BJ (cell line): ENCODE data around the gene PET100. TPM values are rescaled to one million over a fixed set of nuclear protein-coding genes. Genes with fewer than 3 reads are reported as not detected.

Experiments used
- CTCF ChIA-PET: fragments of 350-600 bp; formaldehyde crosslinking; extraction: SDS; loops from one replicate; lab custom pipeline; 2021; ENCODE audit warnings: antibody characterized with exemption, inconsistent platforms; lab: Yijun Ruan, JAX
- POLR2A ChIA-PET: fragments of 300-600 bp; sonication (Branson Sonifier 250); formaldehyde crosslinking; extraction: SDS; loops from one replicate; lab custom pipeline; 2021; ENCODE audit warnings: antibody characterized with exemption; lab: Charles Lee
- DNase-seq: peaks from one replicate; pipeline ENCODE4 v3.0.0-alpha.2; 2011; ENCODE audit warnings: low read depth
- H3K27me3 ChIP-seq: 2 replicates; pipeline ENCODE4 v1.6.0; 2011; ENCODE audit warnings: low read length; ENCODE audit not compliant: control insufficient read depth, insufficient read depth
- H3K36me3 ChIP-seq: 2 replicates; pipeline ENCODE4 v1.5.1; 2011; ENCODE audit warnings: low read length; ENCODE audit not compliant: control insufficient read depth, insufficient read depth
- H3K4me3 ChIP-seq: 2 replicates; pipeline ENCODE4 v1.5.1; 2011; ENCODE audit warnings: low read depth, mild to moderate bottlenecking, control low read depth, low read length
- CTCF ChIP-seq: IDR thresholded peaks from 2 replicates; pipeline ENCODE4 v1.5.1; 2011; ENCODE audit warnings: low read depth, mild to moderate bottlenecking, control low read depth, inconsistent platforms, low read length, moderate library complexity; ENCODE audit not compliant: insufficient read depth
- polyA plus RNA-seq: library from polyadenylated mRNA; depleted of rRNA; stranded (reverse); fragments of >200 nt; gene quantifications from 2 replicates; pipeline ENCODE4 v1.2.3, GENCODE V29; 2011; rRNA removed
- small RNA-seq: library from RNA; depleted of rRNA; stranded (forward); fragments of <200 nt; gene quantifications from one replicate; pipeline ENCODE3, GENCODE V24; 2012; ENCODE audit warnings: low replicate concordance, low read depth; ENCODE audit not compliant: insufficient read length

The PET100 gene
- polyA plus RNA-seq, 1 experiment: 8.9 TPM

- TF ChIP-seq CTCF: no peak
- ChIA-PET CTCF (interaction anchor here (1.8 kb wide), 1 partner anchor 27 kb away, joined by 7 read pairs; no protein-coding TSS in a partner anchor), POLR2A (no interaction called here)
- Histone ChIP-seq H3K27me3 (no peaks in the 10 kb centered on the region; the same call in 1 of the 2 replicates), H3K4me3 (no peak overlapping the region), H3K36me3 (peaks cover 8% of the 10 kb centered on the region)
- no peak for DNase-seq
Observed at GRCh38 chr19:7678971-7679751, 49.6 kb downstream of the PET100 start.

DNA sequence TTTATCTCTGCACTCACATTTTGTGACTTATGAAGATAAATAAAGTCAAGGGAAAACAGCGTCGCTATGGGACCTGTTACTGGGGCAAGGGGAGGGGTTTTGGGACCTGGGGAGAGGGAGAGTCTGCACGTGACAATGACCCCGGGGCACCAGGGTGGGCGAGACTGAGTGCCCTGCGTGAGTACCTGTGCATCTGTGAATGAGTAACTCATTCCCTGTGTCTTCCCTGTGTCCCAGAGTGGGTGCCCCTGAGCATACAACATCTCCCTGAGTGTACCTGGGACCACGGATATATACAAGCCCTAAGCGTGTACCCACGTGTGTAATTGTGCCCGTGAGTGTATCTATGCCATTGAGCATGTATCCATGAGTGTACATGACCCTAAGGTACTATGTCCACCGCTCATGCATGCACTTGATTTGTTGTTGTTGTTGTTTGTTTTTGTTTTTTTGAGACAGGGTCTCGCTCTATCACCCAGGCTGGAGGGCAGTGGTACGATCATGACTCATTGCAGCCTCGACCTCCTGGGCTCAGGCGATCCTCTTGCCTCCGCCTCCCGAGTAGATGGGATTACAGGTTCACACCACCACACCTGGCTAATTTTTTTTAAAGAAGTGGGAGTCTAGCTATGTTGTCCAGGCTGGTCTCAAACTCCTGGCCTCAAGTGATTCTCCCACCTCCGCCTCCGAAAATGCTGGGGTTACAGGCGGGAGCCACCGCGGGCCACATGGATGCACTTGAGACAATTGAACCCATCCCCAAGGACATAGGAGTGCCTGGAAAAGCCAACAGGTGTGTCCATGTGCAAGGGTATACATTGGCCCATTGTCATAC, 50.4 kb downstream of the PET100 start:
- H3K36me3 ChIP-seq: peaks cover 8% of the 10 kb centered on the region
- peak overlapping the region; percentile 10; the same call in 1 of the 2 replicates for H3K4me3 ChIP-seq
- TF ChIP-seq CTCF: no peak
- no peak for DNase-seq
- ChIA-PET CTCF (interaction anchor here (0.7 to 3.0 kb wide), 25 partner anchors 10 to 331 kb away, joined by 3 to 91 read pairs (median 5); partner anchors contain the start of genes ARHGEF18, CLEC4M, PCP2 and RETN), POLR2A (no interaction called here)
- no peaks in the 10 kb centered on the region; the same call in 1 of the 2 replicates for H3K27me3 ChIP-seq

- no peaks in the 10 kb centered on the region; the same call in 1 of the 2 replicates for H3K27me3 ChIP-seq
- CTCF ChIA-PET: interaction anchor here (0.6 to 3.0 kb wide), 55 partner anchors 8 to 581 kb away, joined by 3 to 91 read pairs (median 4); partner anchors contain the start of genes ARHGEF18, CLEC4M, PCP2 and PET100
- POLR2A ChIA-PET: no interaction called here
- DNase-seq: no peak
- peak within 1 kb of the TSS; percentile 100 for H3K4me3 ChIP-seq
- TF ChIP-seq CTCF: peak; percentile 37; the same call in 1 of the 2 replicates
- peaks cover 8% of the 10 kb centered on the region for H3K36me3 ChIP-seq
Observed at GRCh38 chr19:7680606-7681339, 51.2 kb downstream of the PET100 start, which contains the start of gene TRAPPC5. Gene TRAPPC5 (plus strand): TSS chr19:7680833. CDS start chr19:7682254, 1,421 bp downstream.

Small RNA genes within 50 kb of the gene (small RNA-seq; reads per million reads assigned to genes)
- not detected for gene MIR6792

Other genes with a start within 250 kb of the PET100 start
- 1.9 and 3.8 TPM in 2 replicates for gene PEX11G, start 140.8 kb upstream of the PET100 start, polyA plus RNA-seq
- 25.0 and 43.9 TPM in 2 replicates for gene ZNF358, start 113.7 kb upstream of the PET100 start, polyA plus RNA-seq
- 24.6 and 50.6 TPM in 2 replicates for gene MCOLN1, start 107.2 kb upstream of the PET100 start, polyA plus RNA-seq
- gene PNPLA6, start 94.1 kb upstream of the PET100 start, polyA plus RNA-seq: 17.2 and 55.1 TPM in 2 replicates
- gene CAMSAP3, start 33.9 kb upstream of the PET100 start, polyA plus RNA-seq: not detected in 2 replicates
- 20.7 and 39.8 TPM in 2 replicates for gene XAB2, start 248 bp upstream of the PET100 start, polyA plus RNA-seq
- gene PCP2, start 3.9 kb downstream of the PET100 start, polyA plus RNA-seq: not detected in 2 replicates
- 28.6 and 39.4 TPM in 2 replicates for gene STXBP2, start 7.3 kb downstream of the PET100 start, polyA plus RNA-seq
- not detected in 2 replicates for gene RETN, start 39.3 kb downstream of the PET100 start, polyA plus RNA-seq
- gene MCEMP1, start 47.3 kb downstream of the PET100 start, polyA plus RNA-seq: not detected in 2 replicates
- gene TRAPPC5, start 51.0 kb downstream of the PET100 start, polyA plus RNA-seq: 59.7 and 85.1 TPM in 2 replicates
- gene FCER2, start 72.3 kb downstream of the PET100 start, polyA plus RNA-seq: not detected in 2 replicates
- not detected in 2 replicates for gene CLEC4G, start 102.3 kb downstream of the PET100 start, polyA plus RNA-seq
- not detected in 2 replicates for gene CD209, start 117.7 kb downstream of the PET100 start, polyA plus RNA-seq
- not detected in 2 replicates for gene CLEC4M, start 133.4 kb downstream of the PET100 start, polyA plus RNA-seq
- 8.1 and 11.7 TPM in 2 replicates for gene EVI5L, start 200.4 kb downstream of the PET100 start, polyA plus RNA-seq
- gene PRR36, start 244.6 kb downstream of the PET100 start, polyA plus RNA-seq: not detected in 2 replicates